Measurements from ENCODE around the gene TTLL7.

- no peak for TF ChIP-seq CTCF (IDR thresholded peaks at IDR 0.05)
- no peak for TF ChIP-seq POLR2AphosphoS5 (IDR thresholded peaks at IDR 0.05)
- TF ChIP-seq POLR2A (IDR thresholded peaks at IDR 0.05) = no peak
- no peak for TF ChIP-seq EP300 (IDR thresholded peaks at IDR 0.05)
These were observed 79.1 kb downstream of the TTLL7 start for GRCh38 chr1:83919872-83920271.
